ENCODE results near the gene C18orf63.
A peak's percentile ranks its signal among the peaks of the same experiment; 100 is the strongest.

C18orf63 gene

DNA sequence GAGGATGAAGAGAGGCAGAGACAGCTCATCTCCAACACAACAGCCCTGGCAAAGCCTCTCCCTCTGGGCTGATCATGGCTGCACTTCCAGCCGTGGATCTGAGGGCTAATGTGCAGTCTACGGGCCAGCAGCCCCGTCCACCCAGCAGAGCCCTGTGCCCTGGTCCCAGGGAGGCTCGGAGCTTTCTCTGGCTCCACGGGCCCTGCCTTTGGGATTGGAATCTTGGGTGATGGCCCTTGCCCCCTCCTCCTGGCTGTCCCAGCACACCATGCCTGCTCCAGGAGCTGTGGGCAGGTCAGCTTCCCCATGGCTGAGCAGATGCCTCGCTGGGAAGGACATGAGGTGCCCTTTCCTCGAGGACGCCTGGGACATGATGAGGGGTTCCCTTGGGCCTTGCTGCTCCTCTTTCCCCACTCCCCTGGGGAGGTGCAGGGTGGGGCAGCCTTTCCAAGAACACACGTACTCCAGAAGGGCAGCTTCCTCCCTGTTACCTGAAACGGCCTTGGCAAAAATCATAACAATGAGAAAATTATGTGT is 66.9 kb downstream of the C18orf63 start:
- H2AFZ ChIP-seq (ENCODE audit: low read depth): no peak overlapping the region
- TF ChIP-seq, protein P1, sequence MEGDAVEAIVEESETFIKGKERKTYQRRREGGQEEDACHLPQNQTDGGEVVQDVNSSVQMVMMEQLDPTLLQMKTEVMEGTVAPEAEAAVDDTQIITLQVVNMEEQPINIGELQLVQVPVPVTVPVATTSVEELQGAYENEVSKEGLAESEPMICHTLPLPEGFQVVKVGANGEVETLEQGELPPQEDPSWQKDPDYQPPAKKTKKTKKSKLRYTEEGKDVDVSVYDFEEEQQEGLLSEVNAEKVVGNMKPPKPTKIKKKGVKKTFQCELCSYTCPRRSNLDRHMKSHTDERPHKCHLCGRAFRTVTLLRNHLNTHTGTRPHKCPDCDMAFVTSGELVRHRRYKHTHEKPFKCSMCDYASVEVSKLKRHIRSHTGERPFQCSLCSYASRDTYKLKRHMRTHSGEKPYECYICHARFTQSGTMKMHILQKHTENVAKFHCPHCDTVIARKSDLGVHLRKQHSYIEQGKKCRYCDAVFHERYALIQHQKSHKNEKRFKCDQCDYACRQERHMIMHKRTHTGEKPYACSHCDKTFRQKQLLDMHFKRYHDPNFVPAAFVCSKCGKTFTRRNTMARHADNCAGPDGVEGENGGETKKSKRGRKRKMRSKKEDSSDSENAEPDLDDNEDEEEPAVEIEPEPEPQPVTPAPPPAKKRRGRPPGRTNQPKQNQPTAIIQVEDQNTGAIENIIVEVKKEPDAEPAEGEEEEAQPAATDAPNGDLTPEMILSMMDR (conservative IDR thresholded peaks at IDR 0.05; ENCODE audit: low read depth, low read length): no peak
- no peaks in the 10 kb centered on the region for H3K27me3 ChIP-seq (ENCODE audit: insufficient read depth, low read depth)
- no peak overlapping the region for H3K4me2 ChIP-seq
- H3K79me2 ChIP-seq (ENCODE audit: insufficient read depth, low read depth): no peaks in the 10 kb centered on the region
- no peaks in the 10 kb centered on the region for H3K36me3 ChIP-seq (ENCODE audit: insufficient read depth)
- no peak overlapping the region for H3K9ac ChIP-seq
- H3K4me3 ChIP-seq (IDR thresholded peaks at IDR 0.05; ENCODE audit: insufficient read depth, low read depth, low read length): no peak overlapping the region
- H4K20me1 ChIP-seq (ENCODE audit: insufficient read depth): no peaks in the 10 kb centered on the region
- no peak overlapping the region for H3K27ac ChIP-seq
- no peaks in the 10 kb centered on the region for H3K4me1 ChIP-seq (ENCODE audit: low read depth, poor library complexity, severe bottlenecking)

- H3K4me1 ChIP-seq (ENCODE audit: low read depth, poor library complexity, severe bottlenecking): no peaks in the 10 kb centered on the region
- no peaks in the 10 kb centered on the region for H3K79me2 ChIP-seq (ENCODE audit: insufficient read depth, low read depth)
- H4K20me1 ChIP-seq (ENCODE audit: insufficient read depth): no peaks in the 10 kb centered on the region
- H3K4me3 ChIP-seq (IDR thresholded peaks at IDR 0.05; ENCODE audit: insufficient read depth, low read depth, low read length): no peak overlapping the region
- H2AFZ ChIP-seq (ENCODE audit: low read depth): no peak overlapping the region
- no peaks in the 10 kb centered on the region for H3K36me3 ChIP-seq (ENCODE audit: insufficient read depth)
- H3K27me3 ChIP-seq (ENCODE audit: insufficient read depth, low read depth): no peaks in the 10 kb centered on the region
- no peak overlapping the region for H3K4me2 ChIP-seq
- H3K27ac ChIP-seq: no peak overlapping the region
- TF ChIP-seq, protein P1 (conservative IDR thresholded peaks at IDR 0.05; ENCODE audit: low read depth, low read length): no peak
- H3K9ac ChIP-seq: no peak overlapping the region
These were observed 71.7 kb downstream of the C18orf63 start for GRCh38 chr18:74387383-74387782.

DNA sequence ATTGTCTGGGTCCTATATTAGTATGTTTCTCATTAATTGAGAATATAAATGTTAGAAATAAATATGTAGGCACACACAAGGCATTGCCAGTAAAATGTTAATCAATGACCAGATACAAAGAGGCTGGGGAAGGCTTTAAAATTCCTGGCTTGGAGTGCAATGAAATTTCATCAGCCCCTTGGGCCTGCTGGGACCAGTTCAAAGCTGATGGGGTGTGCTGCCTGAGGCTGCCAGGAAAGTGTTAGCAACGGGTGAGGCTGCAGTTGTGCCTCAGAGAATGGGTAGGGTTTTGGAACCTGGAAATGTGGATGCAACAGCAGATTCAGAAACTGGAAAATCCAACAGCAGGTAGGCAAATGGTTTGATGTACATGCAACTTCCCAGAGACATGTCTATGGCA is 72.6 kb downstream of the C18orf63 start:
- H3K4me3 ChIP-seq (IDR thresholded peaks at IDR 0.05; ENCODE audit: insufficient read depth, low read depth, low read length): no peak overlapping the region
- H3K79me2 ChIP-seq (ENCODE audit: insufficient read depth, low read depth): no peaks in the 10 kb centered on the region
- no peak overlapping the region for H2AFZ ChIP-seq (ENCODE audit: low read depth)
- TF ChIP-seq, protein P1 (conservative IDR thresholded peaks at IDR 0.05; ENCODE audit: low read depth, low read length): no peak
- no peaks in the 10 kb centered on the region for H3K4me1 ChIP-seq (ENCODE audit: low read depth, poor library complexity, severe bottlenecking)
- H3K9ac ChIP-seq: no peak overlapping the region
- no peak overlapping the region for H3K4me2 ChIP-seq
- H4K20me1 ChIP-seq (ENCODE audit: insufficient read depth): no peaks in the 10 kb centered on the region
- H3K36me3 ChIP-seq (ENCODE audit: insufficient read depth): no peaks in the 10 kb centered on the region
- H3K27ac ChIP-seq: no peak overlapping the region
- no peaks in the 10 kb centered on the region for H3K27me3 ChIP-seq (ENCODE audit: insufficient read depth, low read depth)

GRCh38 chr18:74389171-74389927 is 73.7 kb downstream of the C18orf63 start:
- no peaks in the 10 kb centered on the region for H3K27me3 ChIP-seq (ENCODE audit: insufficient read depth, low read depth)
- H3K9ac ChIP-seq: no peak overlapping the region
- H3K4me3 ChIP-seq (IDR thresholded peaks at IDR 0.05; ENCODE audit: insufficient read depth, low read depth, low read length): no peak overlapping the region
- H4K20me1 ChIP-seq (ENCODE audit: insufficient read depth): no peaks in the 10 kb centered on the region
- no peaks in the 10 kb centered on the region for H3K79me2 ChIP-seq (ENCODE audit: insufficient read depth, low read depth)
- TF ChIP-seq, protein P1 (conservative IDR thresholded peaks at IDR 0.05; ENCODE audit: low read depth, low read length): no peak
- H2AFZ ChIP-seq (ENCODE audit: low read depth): 0 out of 2 replicates have a peak overlapping the region, but pooled peaks have one; percentile 0
- no peak overlapping the region for H3K4me2 ChIP-seq
- no peaks in the 10 kb centered on the region for H3K4me1 ChIP-seq (ENCODE audit: low read depth, poor library complexity, severe bottlenecking)
- no peaks in the 10 kb centered on the region for H3K36me3 ChIP-seq (ENCODE audit: insufficient read depth)
- no peak overlapping the region for H3K27ac ChIP-seq

Data from KMS-11 (cell line).